ENCODE data around the gene MOGAT3.

- TF ChIP-seq, protein P1, sequence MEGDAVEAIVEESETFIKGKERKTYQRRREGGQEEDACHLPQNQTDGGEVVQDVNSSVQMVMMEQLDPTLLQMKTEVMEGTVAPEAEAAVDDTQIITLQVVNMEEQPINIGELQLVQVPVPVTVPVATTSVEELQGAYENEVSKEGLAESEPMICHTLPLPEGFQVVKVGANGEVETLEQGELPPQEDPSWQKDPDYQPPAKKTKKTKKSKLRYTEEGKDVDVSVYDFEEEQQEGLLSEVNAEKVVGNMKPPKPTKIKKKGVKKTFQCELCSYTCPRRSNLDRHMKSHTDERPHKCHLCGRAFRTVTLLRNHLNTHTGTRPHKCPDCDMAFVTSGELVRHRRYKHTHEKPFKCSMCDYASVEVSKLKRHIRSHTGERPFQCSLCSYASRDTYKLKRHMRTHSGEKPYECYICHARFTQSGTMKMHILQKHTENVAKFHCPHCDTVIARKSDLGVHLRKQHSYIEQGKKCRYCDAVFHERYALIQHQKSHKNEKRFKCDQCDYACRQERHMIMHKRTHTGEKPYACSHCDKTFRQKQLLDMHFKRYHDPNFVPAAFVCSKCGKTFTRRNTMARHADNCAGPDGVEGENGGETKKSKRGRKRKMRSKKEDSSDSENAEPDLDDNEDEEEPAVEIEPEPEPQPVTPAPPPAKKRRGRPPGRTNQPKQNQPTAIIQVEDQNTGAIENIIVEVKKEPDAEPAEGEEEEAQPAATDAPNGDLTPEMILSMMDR (conservative IDR thresholded peaks at IDR 0.05; ENCODE audit: low read depth in 2 of 2), result no peak
- TF ChIP-seq POLR2AphosphoS5 (IDR thresholded peaks at IDR 0.05; ENCODE audit: low read depth) (no peak), REST (IDR thresholded peaks at IDR 0.05; ENCODE audit: unreplicated experiment) (no peak), EZH2phosphoT487 (IDR thresholded peaks at IDR 0.05; ENCODE audit: unreplicated experiment) (no peak), EZH2 (IDR thresholded peaks at IDR 0.05; ENCODE audit: low read depth, unreplicated experiment) (no peak), CREB1 (CRISPR knock-in tag; IDR thresholded peaks at IDR 0.05; ENCODE audit: low read depth) (no peak)
Measured at GRCh38 chr7:101159696-101160674, 40.9 kb downstream of the MOGAT3 start.
